GM12878 (cell line): ENCODE measurements around the gene PCF11. TPM values are rescaled to one million over a fixed set of nuclear protein-coding genes. Genes with fewer than 3 reads are reported as not detected.

Experiments used
- ATAC-seq: fragments of 200-7000 bp; cut with Tn5 transposase; 3 replicates; pipeline ENCODE4 v1.9.1; 2020; ENCODE audit warnings: mild to moderate bottlenecking, moderate library complexity
- BruUV-seq: library from RNA; stranded (reverse); fragments of 400-500 nt; replicated peaks from 2 replicates; lab custom pipeline; 2021; lab: Mats Ljungman, UMichigan
- CTCF ChIA-PET: fragments of 300-600 bp; sonication (Branson Sonifier 250); formaldehyde crosslinking; extraction: SDS; loops from one replicate; lab custom pipeline; 2021; ENCODE audit warnings: inconsistent platforms; lab: Yijun Ruan, JAX
- POLR2A ChIA-PET: fragments of 350-600 bp; formaldehyde crosslinking; extraction: SDS; loops from one replicate; lab custom pipeline; 2021; ENCODE audit warnings: inconsistent platforms; lab: Charles Lee
- RAD21 ChIA-PET: fragments of 300-600 bp; sonication (Branson Sonifier 250); formaldehyde crosslinking; loops from one replicate; lab custom pipeline; 2023; ENCODE audit warnings: antibody characterized with exemption; ENCODE audit not compliant: unreplicated experiment; lab: Charles Lee
- SMC1A ChIA-PET: fragments of 300-600 bp; sonication (Branson Sonifier 250); formaldehyde crosslinking; loops from one replicate; lab custom pipeline; 2023; ENCODE audit not compliant: unreplicated experiment, uncharacterized antibody; lab: Charles Lee
- DNase-seq: peaks from one replicate; pipeline ENCODE4 v3.0.0-alpha.2; 2011; ENCODE audit warnings: low read depth, low spot score
- FAIRE-seq: peaks from 3 replicates; lab custom pipeline; 2011; peaks lifted over from hg19 to GRCh38; lab: Jason Lieb, UNC
- H2AFZ ChIP-seq: 2 replicates; pipeline ENCODE4 v1.6.0; 2011; ENCODE audit warnings: low read depth, low read length, control low read depth; ENCODE audit not compliant: control insufficient read depth
- H3K27ac ChIP-seq: 2 replicates; pipeline ENCODE4 v1.5.1; 2011; ENCODE audit warnings: control low read depth; ENCODE audit not compliant: control insufficient read depth, insufficient read depth
- H3K27me3 ChIP-seq, 2 experiments: replicated peaks in 1 of 2; 2 replicates each; pipeline versions ENCODE4 v1.6.0 to v1.6.1; 2011; ENCODE audit warnings: low read length in 1 of 2; ENCODE audit not compliant: control insufficient read depth in 2 of 2, insufficient read depth in 2 of 2
- H3K36me3 ChIP-seq, 2 experiments: 2 replicates each; pipeline ENCODE4 v1.5.1; 2011; ENCODE audit warnings: low read length in 1 of 2; ENCODE audit not compliant: control insufficient read depth in 2 of 2, insufficient read depth in 2 of 2
- H3K4me1 ChIP-seq: 2 replicates; pipeline ENCODE4 v1.6.1; 2011; ENCODE audit warnings: mild to moderate bottlenecking, low read length, moderate library complexity, mixed read lengths; ENCODE audit not compliant: control insufficient read depth, insufficient read depth
- H3K4me2 ChIP-seq: 2 replicates; pipeline ENCODE4 v1.6.0; 2011; ENCODE audit warnings: control low read depth; ENCODE audit not compliant: control insufficient read depth, insufficient read depth
- H3K4me3 ChIP-seq: fragments of 200-600 bp; sonication (generic); 2 replicates; pipeline ENCODE4 v1.5.1; 2016
- H3K79me2 ChIP-seq: 2 replicates; pipeline ENCODE4 v1.6.0; 2011; ENCODE audit warnings: low read length; ENCODE audit not compliant: control insufficient read depth, insufficient read depth
- H3K9ac ChIP-seq: 2 replicates; pipeline ENCODE4 v1.8.0; 2011; ENCODE audit warnings: low read length, control low read depth, mixed read lengths; ENCODE audit not compliant: control insufficient read depth, insufficient read depth
- H3K9me3 ChIP-seq: replicated peaks from 3 replicates; pipeline ENCODE4 v1.5.1; 2011; ENCODE audit warnings: mild to moderate bottlenecking, low read length; ENCODE audit not compliant: control insufficient read depth, insufficient read depth
- H4K20me1 ChIP-seq: 2 replicates; pipeline ENCODE4 v1.6.0; 2011; ENCODE audit not compliant: control insufficient read depth, insufficient read depth
- ATF2 ChIP-seq: IDR thresholded peaks from 2 replicates; pipeline ENCODE4 v1.6.1; 2012; ENCODE audit warnings: low read length, inconsistent platforms
- BCLAF1 ChIP-seq: fragments of 450-650 bp; IDR thresholded peaks from 2 replicates; pipeline ENCODE4 v1.6.1; 2017; ENCODE audit warnings: antibody characterized with exemption, mild to moderate bottlenecking, moderate library complexity
- CHD2 ChIP-seq: IDR thresholded peaks from 2 replicates; pipeline ENCODE4 v1.6.1; 2011; ENCODE audit warnings: low read depth, low read length, improper control_type of control experiment, borderline replicate concordance
- CHD4 ChIP-seq: fragments of 200-600 bp; sonication (generic); IDR thresholded peaks from 2 replicates; pipeline ENCODE4 v1.6.1; 2016; ENCODE audit warnings: mild to moderate bottlenecking
- CREB1 ChIP-seq: IDR thresholded peaks from 2 replicates; pipeline ENCODE4 v1.6.1; 2012; ENCODE audit warnings: low read depth, mild to moderate bottlenecking, inconsistent platforms
- CTCF ChIP-seq, 3 experiments: IDR thresholded peaks in 2 of 3; conservative IDR thresholded peaks in 1 of 3; 2 replicates each; pipeline ENCODE4 v1.5.1; 2011; ENCODE audit warnings: low read depth in 3 of 3, low read length in 3 of 3, mild to moderate bottlenecking in 3 of 3, control low read depth in 2 of 3, moderate library complexity in 2 of 3, inconsistent platforms in 1 of 3, mixed read lengths in 1 of 3; ENCODE audit not compliant: control insufficient read depth in 2 of 3, insufficient read depth in 1 of 3; ENCODE audit errors: extremely low read depth in 1 of 3
- EGR1 ChIP-seq, 2 experiments: IDR thresholded peaks; 1 replicate in 1 of 2; 2 replicates in 1 of 2; pipeline ENCODE4 v1.6.1; 2011 to 2012; ENCODE audit warnings: low read depth in 2 of 2, low read length in 2 of 2, borderline replicate concordance in 1 of 2, mild to moderate bottlenecking in 1 of 2, moderate library complexity in 1 of 2
- FOXK2 ChIP-seq: fragments of 450-650 bp; IDR thresholded peaks from 2 replicates; pipeline ENCODE4 v1.6.1; 2017; ENCODE audit warnings: mild to moderate bottlenecking, moderate library complexity
- FOXM1 ChIP-seq: IDR thresholded peaks from 2 replicates; pipeline ENCODE4 v1.6.1; 2012; ENCODE audit warnings: low read depth, mild to moderate bottlenecking, inconsistent platforms, low read length, moderate library complexity
- HDAC6 ChIP-seq: fragments of 200-600 bp; sonication (generic); IDR thresholded peaks from one replicate; pipeline ENCODE4 v1.8.0; 2017; ENCODE audit warnings: antibody characterized with exemption; ENCODE audit not compliant: unreplicated experiment
- KAT2A ChIP-seq: conservative IDR thresholded peaks from 2 replicates; pipeline ENCODE4 v1.6.1; 2011; ENCODE audit warnings: low read depth, low read length; ENCODE audit not compliant: control insufficient read depth
- NFXL1 ChIP-seq: fragments of 450-650 bp; IDR thresholded peaks from 2 replicates; pipeline ENCODE4 v1.6.1; 2017; ENCODE audit warnings: antibody characterized with exemption, mild to moderate bottlenecking, borderline replicate concordance
- RAD51 ChIP-seq: fragments of 450-650 bp; IDR thresholded peaks from 2 replicates; pipeline ENCODE4 v1.6.1; 2016; ENCODE audit warnings: moderate library complexity, mild to moderate bottlenecking, inconsistent platforms
- SMAD1 ChIP-seq: fragments of 450-650 bp; IDR thresholded peaks from 2 replicates; pipeline ENCODE4 v1.6.1; 2018; ENCODE audit warnings: mild to moderate bottlenecking, low read depth; ENCODE audit not compliant: partially characterized antibody
- TARDBP ChIP-seq: IDR thresholded peaks from 2 replicates; pipeline ENCODE4 v1.6.1; 2016; ENCODE audit warnings: borderline replicate concordance
- TCF3 ChIP-seq: IDR thresholded peaks from 2 replicates; pipeline ENCODE4 v1.6.1; 2012; ENCODE audit warnings: low read depth, mild to moderate bottlenecking, low read length, borderline replicate concordance; ENCODE audit not compliant: insufficient read depth
- USF1 ChIP-seq: IDR thresholded peaks from 2 replicates; pipeline ENCODE4 v1.6.1; 2011; ENCODE audit warnings: borderline replicate concordance, low read depth, mild to moderate bottlenecking, moderate library complexity, mixed read lengths, low read length; ENCODE audit not compliant: insufficient read depth; ENCODE audit errors: extremely low read length
- ZSCAN29 ChIP-seq: fragments of 450-650 bp; IDR thresholded peaks from 2 replicates; pipeline ENCODE4 v1.6.1; 2017; ENCODE audit warnings: mild to moderate bottlenecking, moderate library complexity
- WGBS: methylation state at CpG from one replicate; pipeline ENCODE4 v1.1.6; 2016; ENCODE audit warnings: low lambda C conversion rate; ENCODE audit not compliant: insufficient replicate concordance, insufficient coverage; ENCODE audit errors: missing lambda C conversion rate; 5-methylcytosine and 5-hydroxymethylcytosine counted together
- in situ Hi-C: fragments of 300-500 bp; cut with MboI; formaldehyde crosslinking; loops from 9 replicates; pipeline ENCODE4 v1.14.3; 2018; ENCODE audit warnings: mixed read lengths
- intact Hi-C: fragments of 100-400 bp; cut with micrococcal nuclease; formaldehyde crosslinking; loops from one replicate; pipeline ENCODE4 v1.14.2; 2022; ENCODE audit not compliant: unreplicated experiment
- polyA plus RNA-seq, 11 experiments: library from polyadenylated mRNA; depleted of rRNA in 4 of 11; unstranded in 6 of 11; stranded (reverse) in 5 of 11; fragments of >200 nt; fragmentation: Nextera tagmentation in 4 of 11; fragmentation: Illumina TruSeq in 1 of 11; extraction: Ambion mirVana in 4 of 11; extraction: Trizol in 1 of 11; gene quantifications; 1 replicate in 1 of 11; 2 replicates in 10 of 11; pipeline versions ENCODE4 v1.2.1 to v1.2.3, GENCODE V29; 2011 to 2016; ENCODE audit warnings: inconsistent platforms in 2 of 11, missing spikeins in 2 of 11, low read depth in 1 of 11
- total RNA-seq, 4 experiments: library from RNA; depleted of rRNA in 3 of 4; stranded (reverse); fragments of >200 nt in 3 of 4; fragmentation: Illumina TruSeq in 1 of 4; extraction: Trizol in 1 of 4; gene quantifications; 2 replicates each; pipeline versions ENCODE4 v1.2.1 to v1.2.3, GENCODE V29; 2013 to 2021

Gene PCF11
- total and polyA plus RNA-seq, 10 of the 15 experiments (the other 5 are each of a cell fraction or from before 2014, with no cell fraction given), result 9.2 to 90.4 (median 48.0) TPM

- no peaks in the 10 kb centered on the region for H3K79me2 ChIP-seq
- ChIA-PET CTCF (interaction anchor here (0.7 to 4.2 kb wide), 2 partner anchors 16 to 50 kb away, joined by 3 to 18 read pairs; partner anchors contain the start of gene PCF11), SMC1A (interaction anchor here (0.9 to 1.6 kb wide), 3 partner anchors 17 to 63 kb away, joined by 3 to 4 read pairs (median 3); no protein-coding TSS in a partner anchor), RAD21 (interaction anchor here (0.5 kb wide), 1 partner anchor 571 kb away, joined by 3 read pairs; no protein-coding TSS in a partner anchor), POLR2A (interaction anchor here (0.9 kb wide), 1 partner anchor 22 kb away, joined by 3 read pairs; no protein-coding TSS in a partner anchor)
- no peak for FAIRE-seq
- intact Hi-C loops, result no loop called here
- H2AFZ ChIP-seq, result no peak overlapping the region
- no peak overlapping the region for H3K4me2 ChIP-seq
- no peak overlapping the region for H3K4me3 ChIP-seq
- no peak for DNase-seq
- ATAC-seq, result no peak
- no peaks in the 10 kb centered on the region for H3K36me3 ChIP-seq
- H3K9ac ChIP-seq, result no peak overlapping the region
- no peaks in the 10 kb centered on the region for H3K27me3 ChIP-seq
- BruUV-seq, result no TSS peak
- in situ Hi-C loops, result no loop called here
- no peaks in the 10 kb centered on the region for H4K20me1 ChIP-seq
- no peaks in the 10 kb centered on the region for H3K9me3 ChIP-seq
- H3K27ac ChIP-seq, result no peak overlapping the region
- H3K4me1 ChIP-seq, result peaks cover 11% of the 10 kb centered on the region
- over 99% methylated on average over 6 of the region's 6 CpGs for WGBS
- TF ChIP-seq TARDBP, result no peak
- no peak for TF ChIP-seq BCLAF1
- no peak for TF ChIP-seq RAD51
- TF ChIP-seq CHD4, result no peak
- no peak for TF ChIP-seq USF1
- TF ChIP-seq CREB1, result no peak
- TF ChIP-seq ZSCAN29, result no peak
- TF ChIP-seq EGR1 (IDR thresholded peaks at IDR 0.05; ENCODE audit: borderline replicate concordance in 1 of 2, low read depth in 2 of 2, low read length in 2 of 2), result no peak
- TF ChIP-seq HDAC6, result no peak
- no peak for TF ChIP-seq KAT2A
- TF ChIP-seq ATF2, result no peak
- no peak for TF ChIP-seq NFXL1
- no peak for TF ChIP-seq FOXK2
- TF ChIP-seq FOXM1, result no peak
- TF ChIP-seq CTCF (IDR thresholded peaks at IDR 0.05 in 2 of 3, conservative IDR thresholded peaks at IDR 0.05 in 1 of 3; ENCODE audit: control insufficient read depth in 2 of 3, extremely low read depth in 1 of 3, insufficient read depth in 1 of 3, low read depth in 3 of 3, low read length in 3 of 3), result no peak
- no peak for TF ChIP-seq CHD2
- TF ChIP-seq SMAD1, result no peak
- TF ChIP-seq TCF3, result no peak
Measured at GRCh38 chr11:83139310-83139709, 17.6 kb upstream of the PCF11 start.
